Testis (tissue), 3 donors: ENCODE measurements around the gene COL4A4. TPM values are rescaled to one million over a fixed set of nuclear protein-coding genes. Genes with fewer than 3 reads are reported as not detected.
A peak's percentile ranks its signal among the peaks of the same experiment; 100 is the strongest.

Source experiments
- DNase-seq: peaks from one replicate; pipeline ENCODE4 v3.0.0-alpha.2; 2019
- H3K27ac ChIP-seq, 2 donors: fragments of 200-600 bp; sonication (generic); one replicate each; pipeline ENCODE4 v1.5.1; 2019
- H3K27me3 ChIP-seq: fragments of 200-600 bp; sonication (generic); one replicate; pipeline ENCODE4 v1.5.1; 2019
- H3K36me3 ChIP-seq: fragments of 200-600 bp; sonication (generic); one replicate; pipeline ENCODE4 v1.5.1; 2017; ENCODE audit warnings: low read depth; ENCODE audit errors: missing control alignments
- H3K4me1 ChIP-seq: fragments of 200-600 bp; sonication (generic); one replicate; pipeline ENCODE4 v1.5.1; 2019
- H3K4me3 ChIP-seq, 2 donors: fragments of 200-600 bp; sonication (generic); one replicate each; pipeline ENCODE4 v1.5.1; 2017 to 2019
- H3K9me3 ChIP-seq: fragments of 200-600 bp; sonication (generic); one replicate; pipeline ENCODE4 v1.5.1; 2017
- POLR2A ChIP-seq: fragments of 450-650 bp; IDR thresholded peaks from one replicate; pipeline ENCODE4 v1.6.1; 2017; ENCODE audit warnings: antibody characterized with exemption, mild to moderate bottlenecking, moderate library complexity
- WGBS, 2 donors: methylation state at CpG; one replicate each; pipeline ENCODE4 v1.1.5; 2018; 5-methylcytosine and 5-hydroxymethylcytosine counted together
- intact Hi-C: fragments of 100-400 bp; cut with DNase I; formaldehyde crosslinking; loops from one replicate; pipeline ENCODE4 v1.15.1; 2023; ENCODE audit warnings: low total_unique reads
- polyA plus RNA-seq: library from polyadenylated mRNA; stranded (reverse); fragments of 350-450 nt; fragmentation: Illumina TruSeq; extraction: RNeasy Lipid Tissue Mini Kit (QIAGEN cat#74804); gene quantifications from one replicate; pipeline ENCODE4 v1.2.3, GENCODE V29; 2014; ENCODE audit warnings: low read depth, low replicate concordance; ENCODE audit not compliant: insufficient read depth
- total RNA-seq, 2 donors: library from RNA; depleted of rRNA; stranded (reverse); fragments of >200 nt; gene quantifications; one replicate each; pipeline ENCODE4 v1.2.3, GENCODE V29; 2016
- TF ChIP-seq, protein P1 (sequence below), 3 experiments: fragments of 450-650 bp in 2 of 3; fragments of 200-600 bp in 1 of 3; sonication (generic) in 1 of 3; IDR thresholded peaks; one replicate each; pipeline ENCODE4 v1.5.1; 2016 to 2019; ENCODE audit warnings: antibody characterized with exemption in 3 of 3, mild to moderate bottlenecking in 2 of 3, moderate library complexity in 1 of 3

Gene COL4A4
- total and polyA plus RNA-seq, 3 donors from 2014 or later = 3.0 to 4.1 (median 3.4) TPM

DNA sequence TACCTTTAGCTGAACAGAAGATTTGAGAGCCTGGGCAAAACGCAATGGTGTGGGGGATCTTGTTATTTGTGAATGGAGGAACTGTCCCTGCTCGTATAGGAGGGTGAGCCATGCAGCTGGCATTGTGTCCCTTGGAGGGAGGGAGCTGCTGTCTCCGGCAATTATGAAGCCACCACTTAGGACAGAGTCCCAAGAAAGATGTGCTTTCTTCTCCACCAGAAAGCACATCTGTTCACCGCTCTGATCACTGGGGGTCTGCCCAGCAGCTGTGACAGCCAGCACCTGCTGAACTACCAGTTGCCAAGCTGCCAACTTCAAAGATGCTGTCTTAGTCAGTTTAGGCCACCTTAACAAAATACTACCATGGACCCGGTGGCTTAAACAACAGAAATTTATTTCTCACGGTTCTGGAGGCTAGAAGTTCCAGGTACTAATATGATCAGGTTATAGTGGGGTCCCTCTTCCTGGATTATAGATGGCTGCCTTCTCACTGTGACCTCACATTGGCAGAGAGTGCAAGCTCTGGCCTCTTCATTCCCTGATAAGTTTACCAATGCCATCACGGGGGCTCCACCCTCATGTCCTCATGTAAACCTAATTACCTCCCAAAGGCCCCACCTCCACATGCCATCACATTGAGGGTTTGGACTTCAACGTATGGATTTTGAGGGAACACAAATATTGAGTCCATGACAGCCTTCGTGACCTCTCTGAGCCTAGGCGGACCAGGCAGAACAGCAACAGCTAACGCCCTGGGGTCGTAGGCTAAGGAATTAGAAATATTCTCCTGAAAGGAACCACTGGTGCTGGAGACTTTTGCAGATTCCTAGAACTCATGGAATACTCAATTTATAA is 179.9 kb downstream of the COL4A4 start:
- no peak for TF ChIP-seq POLR2A
- TF ChIP-seq, protein P1, sequence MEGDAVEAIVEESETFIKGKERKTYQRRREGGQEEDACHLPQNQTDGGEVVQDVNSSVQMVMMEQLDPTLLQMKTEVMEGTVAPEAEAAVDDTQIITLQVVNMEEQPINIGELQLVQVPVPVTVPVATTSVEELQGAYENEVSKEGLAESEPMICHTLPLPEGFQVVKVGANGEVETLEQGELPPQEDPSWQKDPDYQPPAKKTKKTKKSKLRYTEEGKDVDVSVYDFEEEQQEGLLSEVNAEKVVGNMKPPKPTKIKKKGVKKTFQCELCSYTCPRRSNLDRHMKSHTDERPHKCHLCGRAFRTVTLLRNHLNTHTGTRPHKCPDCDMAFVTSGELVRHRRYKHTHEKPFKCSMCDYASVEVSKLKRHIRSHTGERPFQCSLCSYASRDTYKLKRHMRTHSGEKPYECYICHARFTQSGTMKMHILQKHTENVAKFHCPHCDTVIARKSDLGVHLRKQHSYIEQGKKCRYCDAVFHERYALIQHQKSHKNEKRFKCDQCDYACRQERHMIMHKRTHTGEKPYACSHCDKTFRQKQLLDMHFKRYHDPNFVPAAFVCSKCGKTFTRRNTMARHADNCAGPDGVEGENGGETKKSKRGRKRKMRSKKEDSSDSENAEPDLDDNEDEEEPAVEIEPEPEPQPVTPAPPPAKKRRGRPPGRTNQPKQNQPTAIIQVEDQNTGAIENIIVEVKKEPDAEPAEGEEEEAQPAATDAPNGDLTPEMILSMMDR (IDR thresholded peaks at IDR 0.05) = no peak
- Histone ChIP-seq H3K9me3 (no peaks in the 10 kb centered on the region), H3K27ac (peak overlapping the region; percentile 58 to 60), H3K36me3 (no peaks in the 10 kb centered on the region), H3K4me3 (no peak overlapping the region), H3K27me3 (no peaks in the 10 kb centered on the region), H3K4me1 (peaks cover 9% of the 10 kb centered on the region)
- intact Hi-C loops = no loop called here
- DNase-seq = no peak
- WGBS, 2 donors = 83 to 84% methylated on average over 10 to 12 of the region's 12 CpGs

DNA sequence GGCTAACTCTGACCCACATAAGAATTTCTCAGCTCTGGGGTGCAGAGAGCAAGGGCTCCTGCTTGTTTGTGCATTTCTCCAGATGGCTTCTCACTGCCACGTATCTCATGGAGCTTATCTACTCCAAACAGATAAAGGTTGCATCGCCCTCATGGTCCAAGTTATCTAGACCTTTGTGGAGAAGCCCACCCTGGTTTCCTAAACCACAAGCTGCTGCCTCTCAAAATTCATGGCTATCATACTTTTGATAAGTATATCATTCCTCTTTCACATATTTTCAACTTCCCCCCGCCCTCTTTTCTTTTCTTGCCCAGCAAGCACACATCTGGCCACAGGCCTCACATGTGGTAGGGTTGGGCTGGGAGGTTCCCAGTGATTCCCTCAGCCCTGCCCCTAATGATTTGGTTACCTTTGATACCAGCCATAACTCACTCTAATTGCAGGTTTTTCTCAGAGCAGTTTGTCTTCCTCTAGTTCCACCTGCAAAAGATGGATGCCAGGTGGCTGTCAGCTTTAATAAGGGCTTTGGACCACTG is 182.1 kb downstream of the COL4A4 start:
- Histone ChIP-seq H3K4me3 (no peak overlapping the region), H3K27me3 (no peaks in the 10 kb centered on the region), H3K9me3 (no peaks in the 10 kb centered on the region), H3K27ac (no peak overlapping the region), H3K4me1 (peaks cover 9% of the 10 kb centered on the region), H3K36me3 (no peaks in the 10 kb centered on the region)
- DNase-seq = no peak
- TF ChIP-seq, protein P1 (IDR thresholded peaks at IDR 0.05) = no peak
- TF ChIP-seq POLR2A = no peak
- 53 to 69% methylated on average over 3 of the region's 3 CpGs for WGBS, 2 donors
- intact Hi-C loops = no loop called here

DNA sequence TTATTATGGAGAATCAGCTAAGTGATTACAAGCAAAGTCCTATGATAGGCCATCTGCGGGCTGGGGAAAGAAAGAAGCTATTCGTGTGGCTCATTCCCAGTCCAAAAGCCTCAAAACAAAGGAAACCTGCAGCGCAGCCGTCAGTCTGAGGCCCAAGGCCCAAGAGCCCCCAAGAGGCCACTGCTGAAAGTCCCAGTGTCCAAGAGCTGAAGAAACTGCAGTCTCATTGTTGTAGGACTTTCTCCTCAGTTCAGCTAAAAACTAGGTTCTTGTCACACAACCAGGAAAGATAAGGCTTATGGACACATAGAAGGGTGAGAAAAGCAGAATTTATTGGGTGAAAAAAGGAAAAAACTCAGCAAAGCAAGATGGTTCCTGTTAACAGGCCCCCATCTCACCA is 185.0 kb downstream of the COL4A4 start:
- H3K4me1 ChIP-seq = no peaks in the 10 kb centered on the region
- H3K36me3 ChIP-seq = no peaks in the 10 kb centered on the region
- H3K27me3 ChIP-seq = no peaks in the 10 kb centered on the region
- no peaks in the 10 kb centered on the region for H3K9me3 ChIP-seq
- WGBS, 2 donors = 89 to 97% methylated on average over 4 of the region's 4 CpGs
- DNase-seq = no peak
- H3K4me3 ChIP-seq = no peak overlapping the region
- H3K27ac ChIP-seq = no peak overlapping the region
- intact Hi-C loops = no loop called here
- TF ChIP-seq, protein P1 (IDR thresholded peaks at IDR 0.05) = no peak
- TF ChIP-seq POLR2A = no peak

DNA sequence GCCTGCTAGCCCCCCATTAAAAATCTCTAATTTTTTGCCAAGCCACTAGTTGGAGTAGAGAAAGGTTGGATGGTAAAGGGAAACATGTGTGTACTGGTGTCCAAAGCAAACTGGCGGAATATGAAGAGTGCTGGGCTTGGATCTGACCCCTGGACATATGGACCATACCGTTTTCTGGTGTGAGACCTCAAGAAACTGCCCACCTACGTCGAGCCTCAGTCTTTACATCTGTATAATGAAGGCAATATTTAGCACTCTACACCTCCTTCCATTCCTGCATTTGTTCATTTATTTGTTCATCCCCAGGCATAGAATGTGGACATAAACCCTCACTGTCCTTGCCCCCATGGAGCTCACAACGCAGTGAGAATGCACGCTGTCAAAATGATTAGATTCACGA is 185.7 kb downstream of the COL4A4 start:
- Histone ChIP-seq H3K27me3 (no peaks in the 10 kb centered on the region), H3K9me3 (no peaks in the 10 kb centered on the region), H3K27ac (no peak overlapping the region), H3K4me3 (no peak overlapping the region), H3K36me3 (no peaks in the 10 kb centered on the region), H3K4me1 (no peaks in the 10 kb centered on the region)
- no peak for DNase-seq
- WGBS, 2 donors = 96 to 100% methylated on average over 7 of the region's 7 CpGs
- intact Hi-C loops = no loop called here
- TF ChIP-seq, protein P1 (IDR thresholded peaks at IDR 0.05) = no peak
- no peak for TF ChIP-seq POLR2A
